ENCODE measurements around the gene GPC3.

Gene GPC3

GRCh38 chrX:133601116-133601515 is 384.3 kb downstream of the GPC3 start:
- no peak for DNase-seq (ENCODE audit: low read depth)

- DNase-seq (ENCODE audit: low read depth) = no peak
Observed at GRCh38 chrX:133600536-133600935, 384.9 kb downstream of the GPC3 start.

- DNase-seq (ENCODE audit: low read depth) = no peak
Observed at GRCh38 chrX:133598601-133599335, 386.6 kb downstream of the GPC3 start.

- DNase-seq (ENCODE audit: low read depth) = no peak
Observed at GRCh38 chrX:133594156-133594555, 391.2 kb downstream of the GPC3 start.

GRCh38 chrX:133593531-133593930 is 391.9 kb downstream of the GPC3 start:
- DNase-seq (ENCODE audit: low read depth) = no peak

GRCh38 chrX:133590703-133591505 is 394.5 kb downstream of the GPC3 start:
- no peak for DNase-seq (ENCODE audit: low read depth)

- no peak for DNase-seq (ENCODE audit: low read depth)
Observed at GRCh38 chrX:133588827-133589226, 396.6 kb downstream of the GPC3 start.

GRCh38 chrX:133587818-133588217 is 397.6 kb downstream of the GPC3 start:
- DNase-seq (ENCODE audit: low read depth) = no peak

GRCh38 chrX:133587071-133587470 is 398.3 kb downstream of the GPC3 start:
- DNase-seq (ENCODE audit: low read depth) = no peak

GRCh38 chrX:133586443-133586842 is 399.0 kb downstream of the GPC3 start:
- DNase-seq (ENCODE audit: low read depth) = no peak

- DNase-seq (ENCODE audit: low read depth) = no peak
Observed at GRCh38 chrX:133583825-133584224, 401.6 kb downstream of the GPC3 start.

GRCh38 chrX:133580625-133581024 is 404.8 kb downstream of the GPC3 start:
- DNase-seq (ENCODE audit: low read depth) = no peak

GRCh38 chrX:133579631-133580030 is 405.8 kb downstream of the GPC3 start:
- no peak for DNase-seq (ENCODE audit: low read depth)

- DNase-seq (ENCODE audit: low read depth) = no peak
Observed at GRCh38 chrX:133576876-133577275, 408.5 kb downstream of the GPC3 start.

GRCh38 chrX:133575501-133576136 is 409.8 kb downstream of the GPC3 start:
- no peak for DNase-seq (ENCODE audit: low read depth)

GRCh38 chrX:133574716-133575115 is 410.7 kb downstream of the GPC3 start:
- DNase-seq (ENCODE audit: low read depth) = no peak

- no peak for DNase-seq (ENCODE audit: low read depth)
Observed at GRCh38 chrX:133570549-133570948, 414.8 kb downstream of the GPC3 start.

GRCh38 chrX:133569217-133569616 is 416.2 kb downstream of the GPC3 start:
- no peak for DNase-seq (ENCODE audit: low read depth)

GRCh38 chrX:133568109-133568508 is 417.3 kb downstream of the GPC3 start:
- DNase-seq (ENCODE audit: low read depth) = no peak

- no peak for DNase-seq (ENCODE audit: low read depth)
Observed at GRCh38 chrX:133566876-133567275, 418.5 kb downstream of the GPC3 start.

- no peak for DNase-seq (ENCODE audit: low read depth)
Observed at GRCh38 chrX:133563705-133564104, 421.7 kb downstream of the GPC3 start.

- DNase-seq (ENCODE audit: low read depth) = no peak
Observed at GRCh38 chrX:133561251-133561650, 424.1 kb downstream of the GPC3 start.

- no peak for DNase-seq (ENCODE audit: low read depth)
Observed at GRCh38 chrX:133559909-133560308, 425.5 kb downstream of the GPC3 start.
